ENCODE measurements around the gene DCLK1. TPM values are rescaled to one million over a fixed set of nuclear protein-coding genes. Genes with fewer than 3 reads are reported as not detected.
A peak's percentile ranks its signal among the peaks of the same experiment; 100 is the strongest.

DCLK1 gene
- total and polyA plus RNA-seq, 10 donors = 2.0 to 22.1 (median 11.7) TPM

DNA sequence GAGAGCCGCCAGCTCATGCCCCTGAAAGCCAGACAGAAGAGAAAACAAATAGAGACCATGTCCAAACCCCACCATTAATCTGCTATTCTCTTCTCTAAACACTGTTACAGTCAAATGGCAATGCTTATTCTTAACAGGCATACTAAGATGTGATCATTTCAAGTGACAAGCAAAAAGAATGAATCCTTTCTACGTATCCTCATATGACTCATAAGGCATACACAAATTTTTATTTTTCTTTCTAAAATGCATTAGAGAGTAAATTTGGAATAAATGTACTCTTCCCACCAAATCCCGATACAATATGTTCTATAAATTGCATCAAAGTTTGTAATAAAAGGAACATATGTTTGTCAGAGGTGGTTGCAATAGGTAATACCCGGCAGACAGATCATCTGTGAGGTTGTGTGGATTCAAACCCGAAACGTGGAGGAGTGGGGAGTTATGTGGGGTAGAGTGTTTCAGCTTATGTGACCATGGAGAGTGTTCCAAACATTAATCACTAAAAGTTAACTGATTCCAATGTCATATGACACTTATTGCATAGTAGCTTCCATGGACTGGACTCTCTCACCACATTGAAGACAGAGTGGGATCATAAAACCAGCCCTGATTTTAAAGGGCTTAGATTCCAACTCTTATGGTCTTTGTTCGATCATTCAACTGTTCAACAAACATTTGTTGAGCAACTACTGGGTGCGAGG lies 213.1 kb downstream of the DCLK1 start:
- H3K36me3 ChIP-seq = no peaks in the 10 kb centered on the region
- H3K27me3 ChIP-seq (replicated peaks in 1 of 7) = no peaks in the 10 kb centered on the region
- intact Hi-C loops (cut with DNase I; ENCODE audit: low total_unique reads) = no loop called here
- H3K27ac ChIP-seq = peak overlapping the region in 2 of 8 donors; percentile 41 to 48
- no peak for DNase-seq
- H3K4me3 ChIP-seq = peak overlapping the region in 3 of 8 donors; percentile 22 to 56 (median 26)
- 79 to 90% (median 84%) methylated on average over 8 of the region's 8 CpGs for WGBS, 5 donors
- H3K4me1 ChIP-seq = peaks cover 0 to 6% (median 0%) of the 10 kb centered on the region in 6 donors
- no peaks in the 10 kb centered on the region for H3K9me3 ChIP-seq
- TF ChIP-seq POLR2AphosphoS5 (IDR thresholded peaks at IDR 0.05) = no peak
- no peak for TF ChIP-seq POLR2A (IDR thresholded peaks at IDR 0.05)
- TF ChIP-seq, protein P1, sequence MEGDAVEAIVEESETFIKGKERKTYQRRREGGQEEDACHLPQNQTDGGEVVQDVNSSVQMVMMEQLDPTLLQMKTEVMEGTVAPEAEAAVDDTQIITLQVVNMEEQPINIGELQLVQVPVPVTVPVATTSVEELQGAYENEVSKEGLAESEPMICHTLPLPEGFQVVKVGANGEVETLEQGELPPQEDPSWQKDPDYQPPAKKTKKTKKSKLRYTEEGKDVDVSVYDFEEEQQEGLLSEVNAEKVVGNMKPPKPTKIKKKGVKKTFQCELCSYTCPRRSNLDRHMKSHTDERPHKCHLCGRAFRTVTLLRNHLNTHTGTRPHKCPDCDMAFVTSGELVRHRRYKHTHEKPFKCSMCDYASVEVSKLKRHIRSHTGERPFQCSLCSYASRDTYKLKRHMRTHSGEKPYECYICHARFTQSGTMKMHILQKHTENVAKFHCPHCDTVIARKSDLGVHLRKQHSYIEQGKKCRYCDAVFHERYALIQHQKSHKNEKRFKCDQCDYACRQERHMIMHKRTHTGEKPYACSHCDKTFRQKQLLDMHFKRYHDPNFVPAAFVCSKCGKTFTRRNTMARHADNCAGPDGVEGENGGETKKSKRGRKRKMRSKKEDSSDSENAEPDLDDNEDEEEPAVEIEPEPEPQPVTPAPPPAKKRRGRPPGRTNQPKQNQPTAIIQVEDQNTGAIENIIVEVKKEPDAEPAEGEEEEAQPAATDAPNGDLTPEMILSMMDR (IDR thresholded peaks at IDR 0.05 in 8 of 11, conservative IDR thresholded peaks at IDR 0.05 in 3 of 11) = no peak

DNA sequence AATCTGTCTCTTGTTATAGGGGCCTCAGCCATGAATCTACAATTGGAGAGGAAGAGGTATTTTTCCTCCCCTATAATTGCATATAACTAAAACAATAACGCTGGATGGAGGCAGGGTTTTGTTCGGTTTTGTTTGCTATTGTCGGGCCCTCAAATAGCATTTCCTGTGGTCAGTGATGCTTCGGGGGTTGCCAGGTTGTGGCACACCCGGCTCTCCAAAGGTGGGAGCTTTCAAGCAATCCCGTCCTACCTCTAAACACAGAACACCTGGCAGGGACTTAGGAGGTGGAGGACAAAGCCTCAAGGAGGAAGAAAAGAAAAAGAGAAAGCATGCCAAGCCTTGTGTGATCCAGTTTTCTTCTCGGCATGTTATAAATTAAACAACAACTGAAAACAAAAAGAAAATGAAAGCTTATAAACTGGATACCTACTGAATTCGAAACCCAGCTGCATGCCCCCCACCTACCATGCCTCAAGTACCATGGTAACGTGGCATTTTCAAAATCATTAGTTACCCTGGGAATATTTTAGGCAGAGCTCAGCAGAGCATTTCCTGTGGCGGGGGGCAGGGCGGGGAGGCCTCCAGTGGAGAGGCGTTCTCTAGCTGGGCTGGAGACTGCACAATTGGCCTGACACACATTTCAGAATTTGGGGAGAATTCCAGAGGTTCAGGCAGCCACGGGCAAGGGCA lies 213.8 kb downstream of the DCLK1 start:
- Histone ChIP-seq H3K27me3 (replicated peaks in 1 of 7) (no peaks in the 10 kb centered on the region), H3K27ac (peak overlapping the region in 2 of 8 donors; percentile 41 to 48), H3K9me3 (no peaks in the 10 kb centered on the region), H3K36me3 (no peaks in the 10 kb centered on the region), H3K4me1 (peaks cover 0 to 6% (median 0%) of the 10 kb centered on the region in 6 donors), H3K4me3 (peak overlapping the region in 6 of 8 donors; percentile 8 to 56 (median 17))
- WGBS, 5 donors = 33 to 44% (median 37%) methylated on average over 13 of the region's 13 CpGs
- TF ChIP-seq, protein P1 (IDR thresholded peaks at IDR 0.05 in 8 of 11, conservative IDR thresholded peaks at IDR 0.05 in 3 of 11) = no peak
- no peak for TF ChIP-seq POLR2A (IDR thresholded peaks at IDR 0.05)
- no peak for TF ChIP-seq POLR2AphosphoS5 (IDR thresholded peaks at IDR 0.05)
- DNase-seq = no peak
- intact Hi-C loops (cut with DNase I; ENCODE audit: low total_unique reads) = no loop called here

DNA sequence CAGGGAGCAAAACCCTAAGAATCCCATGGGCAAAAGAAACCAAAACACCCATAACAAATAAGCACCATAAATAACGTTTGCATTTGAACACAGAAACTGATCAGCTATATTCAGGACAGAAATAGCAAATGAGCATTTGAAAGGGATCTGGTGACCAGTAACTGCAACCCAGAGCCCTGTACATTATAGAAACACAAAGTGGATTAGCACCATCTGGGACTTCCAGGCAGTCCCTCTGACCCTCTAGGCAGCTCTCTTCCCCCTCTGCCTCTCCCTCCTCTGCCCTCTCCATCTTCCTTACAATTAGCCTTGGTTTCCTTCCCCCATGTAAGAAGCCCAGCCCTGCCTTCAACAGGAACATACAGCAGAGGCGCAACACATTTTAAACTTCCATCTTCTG lies 215.0 kb downstream of the DCLK1 start:
- TF ChIP-seq POLR2AphosphoS5 (IDR thresholded peaks at IDR 0.05) (no peak), POLR2A (IDR thresholded peaks at IDR 0.05) (no peak)
- TF ChIP-seq, protein P1 (IDR thresholded peaks at IDR 0.05 in 8 of 11, conservative IDR thresholded peaks at IDR 0.05 in 3 of 11) = no peak
- intact Hi-C loops (cut with DNase I; ENCODE audit: low total_unique reads) = no loop called here
- WGBS, 5 donors = 54 to 65% (median 57%) methylated on average over 2 of the region's 2 CpGs

DNA sequence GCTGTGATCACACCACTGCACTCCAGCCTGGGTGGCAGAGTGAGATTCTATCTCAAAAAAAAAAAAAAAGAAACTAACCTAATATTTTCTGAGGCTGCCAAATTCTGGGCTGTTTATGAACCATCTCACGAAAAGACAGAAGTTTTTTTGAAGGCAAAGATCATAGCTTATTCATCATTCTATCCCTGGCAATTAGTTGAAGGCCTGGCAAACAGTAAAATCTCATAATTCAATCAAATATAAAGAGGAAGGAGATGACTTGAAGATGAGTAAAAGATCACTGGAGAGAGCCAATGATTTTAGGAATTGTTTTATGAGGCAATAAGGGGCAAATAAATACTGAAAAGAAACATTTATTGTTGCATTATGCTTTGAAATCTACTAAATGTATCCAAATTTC lies 216.5 kb downstream of the DCLK1 start:
- H3K9me3 ChIP-seq = no peaks in the 10 kb centered on the region
- TF ChIP-seq POLR2AphosphoS5 (IDR thresholded peaks at IDR 0.05) = no peak
- TF ChIP-seq, protein P1 (IDR thresholded peaks at IDR 0.05 in 8 of 11, conservative IDR thresholded peaks at IDR 0.05 in 3 of 11) = no peak
- no peak for TF ChIP-seq POLR2A (IDR thresholded peaks at IDR 0.05)
- intact Hi-C loops (cut with DNase I; ENCODE audit: low total_unique reads) = no loop called here
- H3K27me3 ChIP-seq (replicated peaks in 1 of 7) = no peaks in the 10 kb centered on the region
- WGBS, 5 donors = 67 to 79% (median 70%) methylated on average over 1 of the region's 1 CpG
- no peak for DNase-seq
- no peak overlapping the region for H3K4me3 ChIP-seq
- H3K27ac ChIP-seq = no peak overlapping the region
- H3K36me3 ChIP-seq = no peaks in the 10 kb centered on the region
- peaks cover 0 to 6% (median 0%) of the 10 kb centered on the region in 6 donors for H3K4me1 ChIP-seq

More for the DNA sequence above, 215.0 kb downstream of the DCLK1 start:
- no peak overlapping the region for H3K4me3 ChIP-seq
- H3K27ac ChIP-seq = no peak overlapping the region
- H3K4me1 ChIP-seq = peaks cover 0 to 6% (median 0%) of the 10 kb centered on the region in 6 donors
- H3K27me3 ChIP-seq (replicated peaks in 1 of 7) = no peaks in the 10 kb centered on the region
- H3K9me3 ChIP-seq = no peaks in the 10 kb centered on the region
- no peaks in the 10 kb centered on the region for H3K36me3 ChIP-seq
- no peak for DNase-seq

Measured in spleen (tissue), 11 donors.